Common myeloid progenitor, CD34-positive (primary cell): Measurements from ENCODE around the gene CIDEC.

Source experiments
- CTCF ChIA-PET: fragments of 350-600 bp; sonication (Branson Sonifier 250); formaldehyde crosslinking; loops from one replicate; lab custom pipeline; 2021; ENCODE audit warnings: antibody characterized with exemption; lab: Charles Lee
- POLR2A ChIA-PET: fragments of 350-600 bp; sonication (Branson Sonifier 250); formaldehyde crosslinking; loops from one replicate; lab custom pipeline; 2021; ENCODE audit warnings: antibody characterized with exemption; lab: Charles Lee
- DNase-seq, 3 donors: peaks; one replicate each; pipeline versions ENCODE4 v3.0.0 to v3.0.0-alpha.2; 2013
- H3K27ac ChIP-seq, 2 experiments: 1 replicate in 1 of 2; 2 replicates in 1 of 2; pipeline ENCODE4 v1.7.0; 2013; ENCODE audit warnings: inconsistent platforms in 2 of 2, low read length in 2 of 2, mild to moderate bottlenecking in 2 of 2, low read depth in 1 of 2, moderate library complexity in 1 of 2; ENCODE audit not compliant: severe bottlenecking in 2 of 2, insufficient read depth in 1 of 2, poor library complexity in 1 of 2
- H3K27me3 ChIP-seq, 5 experiments: replicated peaks in 2 of 5; 1 replicate in 3 of 5; 2 replicates in 2 of 5; pipeline versions ENCODE4 v1.6.1 to v1.7.0; 2013; ENCODE audit warnings: low read length in 4 of 5, mild to moderate bottlenecking in 2 of 5, moderate library complexity in 2 of 5, inconsistent platforms in 1 of 5; ENCODE audit not compliant: insufficient read depth in 5 of 5, control insufficient read depth in 4 of 5
- H3K36me3 ChIP-seq, 4 experiments: 1 replicate in 2 of 4; 2 replicates in 2 of 4; pipeline versions ENCODE4 v1.6.1 to v1.7.0; 2013; ENCODE audit warnings: low read length in 3 of 4, control low read depth in 1 of 4, mild to moderate bottlenecking in 1 of 4; ENCODE audit not compliant: control insufficient read depth in 4 of 4, insufficient read depth in 4 of 4
- H3K4me1 ChIP-seq, 4 experiments: 1 replicate in 3 of 4; 2 replicates in 1 of 4; pipeline versions ENCODE4 v1.6.1 to v1.7.1; 2013; ENCODE audit warnings: low read length in 3 of 4, mild to moderate bottlenecking in 3 of 4, control low read depth in 1 of 4, inconsistent platforms in 1 of 4, moderate library complexity in 1 of 4; ENCODE audit not compliant: control insufficient read depth in 4 of 4, insufficient read depth in 4 of 4; ENCODE audit errors: control extremely low read depth in 1 of 4
- H3K4me3 ChIP-seq, 7 experiments: 1 replicate in 4 of 7; 2 replicates in 3 of 7; pipeline versions ENCODE4 v1.5.1 to v1.7.0; 2013; ENCODE audit warnings: mild to moderate bottlenecking in 7 of 7, low read length in 6 of 7, moderate library complexity in 6 of 7, inconsistent platforms in 2 of 7, low read depth in 2 of 7, control low read depth in 1 of 7; ENCODE audit not compliant: insufficient read depth in 4 of 7, control insufficient read depth in 1 of 7; ENCODE audit errors: extremely low read depth in 1 of 7
- H3K9me3 ChIP-seq, 5 experiments: 1 replicate in 4 of 5; 2 replicates in 1 of 5; pipeline versions ENCODE4 v1.6.1 to v1.7.1; 2013; ENCODE audit warnings: low read length in 4 of 5, mild to moderate bottlenecking in 2 of 5, inconsistent platforms in 1 of 5, low read depth in 1 of 5, moderate library complexity in 1 of 5; ENCODE audit not compliant: control insufficient read depth in 4 of 5, insufficient read depth in 2 of 5; ENCODE audit errors: control extremely low read depth in 1 of 5
- WGBS: methylation state at CpG from one replicate; pipeline ENCODE4 v1.1.5; 2013; ENCODE audit not compliant: insufficient coverage; 5-methylcytosine and 5-hydroxymethylcytosine counted together

The CIDEC gene

DNA sequence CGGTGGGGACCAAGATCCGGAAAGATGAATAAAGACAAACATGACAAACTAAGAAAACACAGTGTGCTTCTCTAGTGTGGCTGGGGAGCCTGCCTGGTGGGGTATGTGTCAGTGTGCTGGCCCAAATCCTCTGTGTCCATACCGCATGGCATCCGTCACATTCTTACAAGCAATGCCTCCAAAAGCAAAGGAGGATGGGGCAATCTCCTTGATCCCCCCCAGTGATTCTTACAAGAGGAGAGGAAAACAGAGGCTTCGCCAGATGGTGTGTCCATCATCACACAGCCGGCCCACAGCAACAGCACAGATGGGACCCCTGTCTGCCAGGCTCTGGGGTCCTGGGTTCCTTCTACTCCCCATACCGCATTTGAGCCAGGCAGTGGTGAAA lies 36.3 kb upstream of the CIDEC start:
- H3K36me3 ChIP-seq = peaks cover 0 to 2% (median under 1%) of the 10 kb centered on the region in 4 experiments
- H3K4me1 ChIP-seq = peaks cover 4 to 57% (median 53%) of the 10 kb centered on the region in 4 experiments
- no peaks in the 10 kb centered on the region for H3K27me3 ChIP-seq
- peak overlapping the region in 1 of 2 experiments; percentile 70 for H3K27ac ChIP-seq
- DNase-seq = no peak
- POLR2A ChIA-PET = interaction anchor here (2.3 kb wide), 1 partner anchor 17 kb away, joined by 7 read pairs; the partner anchor contains the start of gene CRELD1
- H3K9me3 ChIP-seq = peaks cover 0 to 4% (median 0%) of the 10 kb centered on the region in 5 experiments
- peak overlapping the region in 6 of 7 experiments; percentile 25 to 83 (median 58) for H3K4me3 ChIP-seq
- WGBS = 85% methylated on average over 5 of the region's 7 CpGs
- CTCF ChIA-PET = interaction anchor here (0.6 to 6.2 kb wide), 5 partner anchors 13 to 88 kb away, joined by 3 to 48 read pairs (median 5); partner anchors contain the start of gene IL17RE

DNA sequence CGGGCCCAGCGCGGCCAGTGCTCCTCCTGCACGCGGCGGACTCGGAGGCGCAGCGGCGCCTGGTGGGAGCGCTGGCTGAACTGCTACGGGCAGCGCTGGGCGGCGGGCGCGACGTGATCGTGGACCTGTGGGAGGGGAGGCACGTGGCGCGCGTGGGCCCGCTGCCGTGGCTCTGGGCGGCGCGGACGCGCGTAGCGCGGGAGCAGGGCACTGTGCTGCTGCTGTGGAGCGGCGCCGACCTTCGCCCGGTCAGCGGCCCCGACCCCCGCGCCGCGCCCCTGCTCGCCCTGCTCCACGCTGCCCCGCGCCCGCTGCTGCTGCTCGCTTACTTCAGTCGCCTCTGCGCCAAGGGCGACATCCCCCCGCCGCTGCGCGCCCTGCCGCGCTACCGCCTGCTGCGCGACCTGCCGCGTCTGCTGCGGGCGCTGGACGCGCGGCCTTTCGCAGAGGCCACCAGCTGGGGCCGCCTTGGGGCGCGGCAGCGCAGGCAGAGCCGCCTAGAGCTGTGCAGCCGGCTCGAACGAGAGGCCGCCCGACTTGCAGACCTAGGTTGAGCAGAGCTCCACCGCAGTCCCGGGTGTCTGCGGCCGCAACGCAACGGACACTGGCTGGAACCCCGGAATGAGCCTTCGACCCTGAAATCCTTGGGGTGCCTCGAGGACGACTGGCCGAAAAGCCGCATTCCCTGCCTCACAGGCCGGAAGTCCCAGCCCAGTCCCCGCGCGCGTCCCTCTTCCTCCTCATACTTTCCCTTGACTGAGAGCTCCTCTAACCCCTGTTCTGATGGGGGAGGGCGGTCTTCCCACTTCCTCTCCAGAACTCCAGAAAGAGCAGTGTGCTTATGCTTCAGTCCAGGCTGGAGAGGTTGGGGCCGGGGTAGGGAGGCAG lies 35.4 kb upstream of the CIDEC start:
- H3K27ac ChIP-seq = no peak overlapping the region
- peaks cover 0 to 10% (median under 1%) of the 10 kb centered on the region in 4 experiments for H3K36me3 ChIP-seq
- H3K9me3 ChIP-seq = peaks cover 0 to 4% (median 0%) of the 10 kb centered on the region in 5 experiments
- no peaks in the 10 kb centered on the region for H3K27me3 ChIP-seq
- CTCF ChIA-PET = interaction anchor here (0.6 to 6.2 kb wide), 8 partner anchors 13 to 312 kb away, joined by 3 to 48 read pairs (median 4); partner anchors contain the start of gene IL17RE
- H3K4me3 ChIP-seq = peak overlapping the region; percentile 36 to 83 (median 68)
- POLR2A ChIA-PET = interaction anchor here (1.0 to 2.3 kb wide), 2 partner anchors 18 to 24 kb away, joined by 7 to 8 read pairs; partner anchors contain the start of genes CRELD1 and JAGN1
- peak in 2 of 3 donors; percentile 47 to 63 for DNase-seq
- H3K4me1 ChIP-seq = peaks cover 4 to 57% (median 55%) of the 10 kb centered on the region in 4 experiments
- under 1% methylated on average over 78 of the region's 99 CpGs for WGBS

DNA sequence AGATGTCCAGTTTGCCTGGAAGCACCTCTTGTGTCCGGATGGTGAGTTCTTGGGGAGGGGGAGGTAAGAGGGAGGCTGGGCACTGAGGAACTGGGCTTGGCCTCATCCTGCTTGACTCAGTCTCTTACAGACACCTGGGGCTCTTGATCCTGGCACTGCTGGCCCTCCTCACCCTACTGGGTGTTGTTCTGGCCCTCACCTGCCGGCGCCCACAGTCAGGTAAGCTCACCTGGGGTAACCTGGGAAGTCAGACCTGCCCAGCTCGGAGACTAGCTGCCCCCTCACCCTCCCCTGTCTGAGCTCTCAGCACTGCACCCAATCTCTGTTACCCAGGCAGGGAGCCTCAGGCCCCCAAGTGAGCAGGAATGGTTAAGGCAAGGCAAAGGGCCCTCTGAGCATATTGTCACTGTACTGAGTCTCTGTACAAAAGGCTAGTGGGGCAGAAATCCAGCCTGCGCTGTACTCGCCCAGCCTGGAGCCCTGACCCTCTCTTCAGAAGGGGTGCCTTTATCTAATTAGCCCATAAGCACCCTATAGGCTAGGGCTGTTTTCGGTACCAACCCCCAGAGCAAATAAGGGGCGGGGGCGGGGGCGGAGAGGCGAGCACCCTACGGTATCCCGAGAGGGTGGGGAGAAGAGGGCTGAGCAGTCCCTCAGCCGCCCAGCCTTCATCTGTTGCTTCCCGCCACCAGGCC lies 34.7 kb upstream of the CIDEC start:
- Histone ChIP-seq H3K9me3 (peaks cover 0 to 4% (median 0%) of the 10 kb centered on the region in 5 experiments), H3K4me1 (peaks cover 4 to 57% (median 55%) of the 10 kb centered on the region in 4 experiments), H3K4me3 (peak overlapping the region; percentile 36 to 83 (median 68)), H3K27ac (no peak overlapping the region), H3K27me3 (no peaks in the 10 kb centered on the region), H3K36me3 (peaks cover 0 to 10% (median under 1%) of the 10 kb centered on the region in 4 experiments)
- WGBS = 24% methylated on average over 11 of the region's 15 CpGs
- no peak for DNase-seq
- ChIA-PET POLR2A (no interaction called here), CTCF (interaction anchor here (0.7 to 6.2 kb wide), 11 partner anchors 12 to 66 kb away, joined by 3 to 48 read pairs (median 4); partner anchors contain the start of genes CRELD1, IL17RE and JAGN1)

DNA sequence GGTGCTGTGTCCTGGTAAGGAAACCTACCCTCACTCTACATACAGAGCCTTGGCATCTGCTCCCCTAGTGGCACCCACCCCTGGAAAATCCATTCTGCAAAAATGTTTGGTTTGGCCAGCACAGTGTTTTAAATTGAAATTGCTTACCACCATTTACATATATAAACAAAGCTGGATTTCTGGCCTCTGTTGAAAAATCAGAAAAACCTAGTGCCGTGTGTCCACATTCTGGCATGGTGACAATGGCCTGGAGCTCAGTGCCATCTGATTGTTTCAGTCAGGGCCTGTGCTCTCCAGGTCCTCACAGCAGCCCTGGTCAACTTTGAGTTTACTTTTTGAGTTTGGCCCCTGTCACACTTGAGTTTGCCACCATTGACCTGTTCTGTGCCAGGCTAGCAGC lies 34.0 kb upstream of the CIDEC start:
- ChIA-PET CTCF (interaction anchor here (0.7 to 6.2 kb wide), 12 partner anchors 11 to 65 kb away, joined by 3 to 48 read pairs (median 4); partner anchors contain the start of genes CIDEC, CRELD1, IL17RE and JAGN1), POLR2A (no interaction called here)
- no peaks in the 10 kb centered on the region for H3K27me3 ChIP-seq
- DNase-seq = no peak
- peaks cover 4 to 57% (median 55%) of the 10 kb centered on the region in 4 experiments for H3K4me1 ChIP-seq
- H3K36me3 ChIP-seq = peaks cover 0 to 12% (median under 1%) of the 10 kb centered on the region in 4 experiments
- H3K27ac ChIP-seq = no peak overlapping the region
- H3K4me3 ChIP-seq = no peak overlapping the region
- WGBS = 80% methylated on average over 1 of the region's 1 CpG
- peaks cover 0 to 4% (median 0%) of the 10 kb centered on the region in 5 experiments for H3K9me3 ChIP-seq

DNA sequence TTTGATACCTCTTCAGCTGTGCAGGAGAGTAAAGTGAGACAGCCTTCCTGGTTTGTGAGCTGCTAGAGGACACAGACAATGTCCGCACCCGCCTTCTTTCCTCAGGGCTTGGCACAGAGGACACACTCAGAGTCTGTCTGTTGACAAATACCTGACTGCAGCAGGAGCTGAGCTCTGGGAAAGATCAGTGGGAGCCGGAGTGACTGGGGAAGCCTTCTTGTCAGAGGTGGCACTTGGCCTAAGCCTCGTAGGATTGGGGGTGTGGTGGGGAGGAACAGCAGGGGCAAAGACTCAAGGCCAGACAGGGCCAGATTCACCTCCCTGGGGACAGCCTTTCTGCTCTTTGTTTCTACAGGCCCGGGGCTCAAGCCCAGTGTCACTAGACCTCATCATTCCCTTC lies 33.5 kb upstream of the CIDEC start:
- H3K27me3 ChIP-seq = no peaks in the 10 kb centered on the region
- peaks cover 0 to 16% (median under 1%) of the 10 kb centered on the region in 4 experiments for H3K36me3 ChIP-seq
- peaks cover 0 to 4% (median 0%) of the 10 kb centered on the region in 5 experiments for H3K9me3 ChIP-seq
- 97% methylated on average over 5 of the region's 5 CpGs for WGBS
- no peak overlapping the region for H3K4me3 ChIP-seq
- CTCF ChIA-PET = interaction anchor here (0.7 to 6.2 kb wide), 9 partner anchors 11 to 67 kb away, joined by 3 to 48 read pairs (median 5); partner anchors contain the start of genes CIDEC, CRELD1, IL17RE and JAGN1
- POLR2A ChIA-PET = interaction anchor here (1.4 kb wide), 1 partner anchor 19 kb away, joined by 6 read pairs; the partner anchor contains the start of gene CRELD1
- no peak overlapping the region for H3K27ac ChIP-seq
- DNase-seq = no peak
- peaks cover 4 to 57% (median 55%) of the 10 kb centered on the region in 4 experiments for H3K4me1 ChIP-seq

DNA sequence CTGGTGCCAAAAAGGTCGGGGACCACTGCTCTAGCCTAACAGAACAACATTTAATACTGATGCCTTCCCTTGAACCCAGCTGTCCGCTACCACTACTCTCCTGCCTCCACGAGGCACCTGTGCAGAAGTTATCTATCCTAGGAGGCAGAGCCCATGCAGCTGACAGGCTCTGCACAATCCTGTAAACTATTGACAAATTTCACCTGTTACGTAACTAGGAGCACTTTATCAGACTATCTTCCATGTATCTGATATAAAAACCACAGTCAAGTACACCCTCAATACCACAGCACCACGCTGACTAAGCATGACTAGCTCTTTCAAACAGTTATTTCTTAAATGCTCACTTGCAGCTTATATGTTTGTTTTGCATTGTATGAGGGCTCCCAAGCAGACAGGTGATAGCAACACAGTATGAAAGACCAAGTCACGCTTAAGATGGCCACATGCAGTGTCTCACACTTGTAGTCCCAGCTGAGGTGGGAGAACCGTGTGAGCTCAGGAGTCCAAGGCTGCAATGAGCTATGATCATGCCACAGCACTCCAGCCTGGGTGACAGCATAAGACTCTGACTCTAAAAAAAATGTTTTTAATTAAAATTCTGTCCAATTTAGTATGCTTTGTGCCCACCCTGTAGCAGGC lies 32.4 kb upstream of the CIDEC start:
- 22% methylated on average over 5 of the region's 7 CpGs for WGBS
- Histone ChIP-seq H3K36me3 (peaks cover 0 to 26% (median under 1%) of the 10 kb centered on the region in 4 experiments), H3K27me3 (no peaks in the 10 kb centered on the region), H3K27ac (no peak overlapping the region), H3K9me3 (peaks cover 0 to 4% (median 0%) of the 10 kb centered on the region in 5 experiments), H3K4me1 (peaks cover 4 to 55% (median 51%) of the 10 kb centered on the region in 4 experiments), H3K4me3 (peak overlapping the region in 3 of 7 experiments; percentile 5 to 34 (median 22))
- peak; percentile 82 to 95 (median 93) for DNase-seq
- POLR2A ChIA-PET = interaction anchor here (1.4 to 2.2 kb wide), 2 partner anchors 10 to 21 kb away, joined by 6 to 11 read pairs; partner anchors contain the start of genes CRELD1 and IL17RE
- CTCF ChIA-PET = interaction anchor here (0.6 to 6.2 kb wide), 14 partner anchors 10 to 68 kb away, joined by 3 to 48 read pairs (median 4); partner anchors contain the start of genes CIDEC, CRELD1, IL17RE and JAGN1
